K562 (cell line): ENCODE measurements around the gene SHB. TPM values are rescaled to one million over a fixed set of nuclear protein-coding genes. Genes with fewer than 3 reads are reported as not detected.

Experiments
- ATAC-seq: fragments of 200-7000 bp; cut with Tn5 transposase; 3 replicates; pipeline ENCODE4 v1.9.1; 2020; ENCODE audit warnings: moderate library complexity
- BruUV-seq: library from RNA; stranded (reverse); fragments of 400-500 nt; replicated peaks from 2 replicates; lab custom pipeline; 2021; lab: Mats Ljungman, UMichigan
- CTCF ChIA-PET: fragments of 300-600 bp; formaldehyde crosslinking; extraction: SDS; loops from one replicate; lab custom pipeline; 2021; ENCODE audit warnings: low intra/inter-chr PET ratio; lab: Yijun Ruan, JAX
- POLR2A ChIA-PET: fragments of 300-600, 350-650 bp; sonication (Branson Sonifier 250); formaldehyde crosslinking; extraction: SDS; loops from one replicate; lab custom pipeline; 2021; ENCODE audit warnings: antibody characterized with exemption, inconsistent platforms; lab: Yijun Ruan, JAX
- DNase-seq, 4 experiments: peaks; one replicate each; pipeline versions ENCODE4 v3.0.0 to v3.0.0-alpha.2; 2011 to 2018; ENCODE audit warnings: low spot score in 3 of 4, mixed read lengths in 3 of 4; ENCODE audit errors: extremely low read depth in 1 of 4
- FAIRE-seq: peaks from 2 replicates; lab custom pipeline; 2011; peaks lifted over from hg19 to GRCh38; lab: Jason Lieb, UNC
- H2AFZ ChIP-seq: 2 replicates; pipeline ENCODE4 v1.6.0; 2011; ENCODE audit warnings: low read depth, low read length, control low read depth, inconsistent platforms
- H3K27ac ChIP-seq: fragments of 200-600 bp; 3 replicates; pipeline ENCODE4 v1.8.0; 2011; ENCODE audit warnings: low read depth, mild to moderate bottlenecking, control low read depth, inconsistent platforms, low read length, moderate library complexity, mixed read lengths; ENCODE audit errors: extremely low read depth
- H3K27me3 ChIP-seq, 2 experiments: fragments of 300-600 bp in 1 of 2; 2 replicates in 1 of 2; 3 replicates in 1 of 2; pipeline versions ENCODE4 v1.6.0 to v1.8.0; 2011; ENCODE audit warnings: inconsistent platforms in 2 of 2, low read length in 2 of 2, mild to moderate bottlenecking in 1 of 2, mixed read lengths in 1 of 2, moderate library complexity in 1 of 2; ENCODE audit not compliant: control insufficient read depth in 2 of 2, insufficient read depth in 2 of 2
- H3K36me3 ChIP-seq: fragments of 300-600 bp; 3 replicates; pipeline ENCODE4 v1.8.0; 2011; ENCODE audit warnings: mild to moderate bottlenecking, low read length, inconsistent platforms; ENCODE audit not compliant: control insufficient read depth, insufficient read depth
- H3K4me1 ChIP-seq, 2 experiments: fragments of 200-600 bp in 1 of 2; replicated peaks in 1 of 2; 2 replicates in 1 of 2; 3 replicates in 1 of 2; pipeline versions ENCODE4 v1.5.1 to v1.8.0; 2011; ENCODE audit warnings: inconsistent platforms in 2 of 2, low read length in 2 of 2, mild to moderate bottlenecking in 1 of 2, mixed read lengths in 1 of 2, moderate library complexity in 1 of 2; ENCODE audit not compliant: control insufficient read depth in 2 of 2, insufficient read depth in 2 of 2
- H3K4me2 ChIP-seq: 2 replicates; pipeline ENCODE4 v1.6.1; 2011; ENCODE audit warnings: low read length, control low read depth, inconsistent platforms, mixed read lengths; ENCODE audit not compliant: insufficient read depth
- H3K4me3 ChIP-seq: fragments of 200-600 bp; sonication (generic), shearing (Covaris generic); 2 replicates; pipeline ENCODE4 v1.5.1; 2016; ENCODE audit warnings: control low read depth, inconsistent platforms
- H3K79me2 ChIP-seq: fragments of 200-600 bp; 3 replicates; pipeline ENCODE4 v1.8.0; 2011; ENCODE audit warnings: low read length, inconsistent platforms; ENCODE audit not compliant: control insufficient read depth, insufficient read depth
- H3K9ac ChIP-seq, 2 experiments: 2 replicates each; pipeline versions ENCODE4 v1.6.0 to v1.6.1; 2011; ENCODE audit warnings: low read depth in 2 of 2, low read length in 2 of 2, control low read depth in 1 of 2, inconsistent platforms in 1 of 2, mild to moderate bottlenecking in 1 of 2, mixed read lengths in 1 of 2; ENCODE audit not compliant: insufficient read depth in 1 of 2
- H3K9me1 ChIP-seq: one replicate; pipeline ENCODE4 v1.6.0; 2011; ENCODE audit warnings: inconsistent platforms, mild to moderate bottlenecking, low read length, moderate library complexity; ENCODE audit not compliant: control insufficient read depth, insufficient read depth
- H3K9me3 ChIP-seq: replicated peaks from 2 replicates; pipeline ENCODE4 v1.5.1; 2011; ENCODE audit warnings: low read depth, low read length, inconsistent platforms; ENCODE audit not compliant: control insufficient read depth, insufficient read depth
- H4K20me1 ChIP-seq: replicated peaks from 2 replicates; pipeline ENCODE4 v1.6.1; 2011; ENCODE audit warnings: low read length, inconsistent platforms, mixed read lengths; ENCODE audit not compliant: control insufficient read depth, insufficient read depth
- CBFA2T2 ChIP-seq: fragments of 450-650 bp; conservative IDR thresholded peaks from 2 replicates; pipeline ENCODE4 v1.6.1; 2017; ENCODE audit warnings: mild to moderate bottlenecking
- CEBPB ChIP-seq: fragments of 450-650 bp; IDR thresholded peaks from 2 replicates; pipeline ENCODE4 v1.6.1; 2016; ENCODE audit warnings: missing genetic modification characterization, missing compliant biosample characterization
- FOXK2 ChIP-seq, 2 experiments: fragments of 450-650 bp; IDR thresholded peaks in 1 of 2; conservative IDR thresholded peaks in 1 of 2; 2 replicates each; pipeline ENCODE4 v1.6.1; 2016; ENCODE audit warnings: low read depth in 2 of 2, mild to moderate bottlenecking in 1 of 2
- GATA2 ChIP-seq: sonication (generic); formaldehyde crosslinking; IDR thresholded peaks from 2 replicates; pipeline ENCODE4 v1.4.0; 2020; ENCODE audit warnings: mild to moderate bottlenecking, missing genetic modification reagents
- JUND ChIP-seq, 2 experiments: IDR thresholded peaks; 2 replicates in 1 of 2; 3 replicates in 1 of 2; pipeline ENCODE4 v1.6.1; 2011; ENCODE audit warnings: borderline replicate concordance in 2 of 2, low read depth in 2 of 2, low read length in 2 of 2, improper control_type of control experiment in 1 of 2, missing biosample characterization in 1 of 2, missing genetic modification characterization in 1 of 2, missing genetic modification reagents in 1 of 2
- L3MBTL2 ChIP-seq: fragments of 450-650 bp; IDR thresholded peaks from 2 replicates; pipeline ENCODE4 v1.6.1; 2016; ENCODE audit warnings: mild to moderate bottlenecking, moderate library complexity
- MCM5 ChIP-seq: fragments of 450-650 bp; IDR thresholded peaks from 2 replicates; pipeline ENCODE4 v1.6.1; 2016; ENCODE audit warnings: low read depth
- NRF1 ChIP-seq, 2 experiments: fragments of 450-650 bp; IDR thresholded peaks in 1 of 2; conservative IDR thresholded peaks in 1 of 2; 2 replicates each; pipeline ENCODE4 v1.6.1; 2014; ENCODE audit warnings: mild to moderate bottlenecking in 2 of 2
- RAD51 ChIP-seq: fragments of 450-650 bp; IDR thresholded peaks from 2 replicates; pipeline ENCODE4 v1.7.1; 2016; ENCODE audit warnings: low read depth, mild to moderate bottlenecking, borderline replicate concordance
- RBM14 ChIP-seq: fragments of 200-400 bp; formaldehyde crosslinking; IDR thresholded peaks from 2 replicates; pipeline ENCODE4 v1.6.1; 2018; ENCODE audit warnings: low read depth, mild to moderate bottlenecking, low read length, moderate library complexity, borderline replicate concordance; ENCODE audit not compliant: insufficient read depth
- SMC3 ChIP-seq: conservative IDR thresholded peaks from 2 replicates; pipeline ENCODE4 v1.6.1; 2011; ENCODE audit warnings: low read depth, low read length, improper control_type of control experiment; ENCODE audit not compliant: insufficient read depth
- SOX6 ChIP-seq: fragments of 450-650 bp; IDR thresholded peaks from 2 replicates; pipeline ENCODE4 v1.6.1; 2014; ENCODE audit warnings: mild to moderate bottlenecking
- TEAD4 ChIP-seq, 2 experiments: sonication (generic) in 1 of 2; formaldehyde crosslinking in 1 of 2; IDR thresholded peaks; 2 replicates each; pipeline versions ENCODE4 v1.6.1 to v1.8.0; 2012 to 2022; ENCODE audit warnings: borderline replicate concordance in 1 of 2, inconsistent platforms in 1 of 2, low read length in 1 of 2, mild to moderate bottlenecking in 1 of 2, missing genetic modification reagents in 1 of 2
- ZNF584 ChIP-seq: fragments of 200-800 bp; sonication (Bioruptor generic); IDR thresholded peaks from 2 replicates; pipeline ENCODE4 v1.6.1; 2016; ENCODE audit warnings: low read depth, mild to moderate bottlenecking, missing genetic modification characterization, missing compliant biosample characterization
- WGBS: fragments of 100-300 bp; shearing (Covaris generic); methylation state at CpG from one replicate; pipeline ENCODE4 v1.1.6; 2016; ENCODE audit warnings: low coverage, mixed read lengths; ENCODE audit not compliant: insufficient coverage; ENCODE audit errors: missing lambda C conversion rate; 5-methylcytosine and 5-hydroxymethylcytosine counted together
- in situ Hi-C: fragments of 300-500 bp; cut with MboI; formaldehyde crosslinking; loops from 4 replicates; pipeline ENCODE4 v1.15.0; 2018; ENCODE audit warnings: inconsistent platforms, mixed read lengths
- intact Hi-C: fragments of 100-400 bp; cut with micrococcal nuclease; formaldehyde crosslinking; loops from 2 replicates; pipeline ENCODE4 v1.14.2; 2022
- polyA plus RNA-seq, 8 experiments: library from polyadenylated mRNA; depleted of rRNA in 4 of 8; stranded (reverse) in 5 of 8; unstranded in 3 of 8; fragments of >200 nt; fragmentation: Nextera tagmentation in 2 of 8; fragmentation: Illumina TruSeq in 1 of 8; extraction: Ambion mirVana in 2 of 8; extraction: Trizol in 1 of 8; gene quantifications; 2 replicates each; pipeline versions ENCODE4 v1.2.1 to v1.2.3, GENCODE V29; 2011 to 2014; ENCODE audit warnings: inconsistent platforms in 1 of 8, missing spikeins in 1 of 8
- total RNA-seq, 7 experiments: library from RNA; depleted of rRNA in 6 of 7; stranded (reverse); fragments of >200 nt in 6 of 7; fragmentation: Illumina TruSeq in 2 of 7; extraction: Trizol in 2 of 7; gene quantifications; 2 replicates each; pipeline versions ENCODE4 v1.2.1 to v1.2.3, GENCODE V29; 2011 to 2021; ENCODE audit warnings: low replicate concordance in 1 of 7
- TF ChIP-seq, protein P1 (sequence below), 2 experiments: IDR thresholded peaks; 2 replicates each; pipeline ENCODE4 v1.6.1; 2012; ENCODE audit warnings: improper control_type of control experiment in 2 of 2, low read depth in 2 of 2, low read length in 2 of 2, borderline replicate concordance in 1 of 2
- TF ChIP-seq, protein P2 (sequence below): IDR thresholded peaks from 2 replicates; pipeline ENCODE4 v1.6.1; 2012; ENCODE audit warnings: low read depth, low read length, improper control_type of control experiment, borderline replicate concordance

Gene SHB
- total and polyA plus RNA-seq, 9 of the 15 experiments (the other 6 are each of a cell fraction or from before 2014, with no cell fraction given): 0.78 to 16.0 (median 5.3) TPM

DNA sequence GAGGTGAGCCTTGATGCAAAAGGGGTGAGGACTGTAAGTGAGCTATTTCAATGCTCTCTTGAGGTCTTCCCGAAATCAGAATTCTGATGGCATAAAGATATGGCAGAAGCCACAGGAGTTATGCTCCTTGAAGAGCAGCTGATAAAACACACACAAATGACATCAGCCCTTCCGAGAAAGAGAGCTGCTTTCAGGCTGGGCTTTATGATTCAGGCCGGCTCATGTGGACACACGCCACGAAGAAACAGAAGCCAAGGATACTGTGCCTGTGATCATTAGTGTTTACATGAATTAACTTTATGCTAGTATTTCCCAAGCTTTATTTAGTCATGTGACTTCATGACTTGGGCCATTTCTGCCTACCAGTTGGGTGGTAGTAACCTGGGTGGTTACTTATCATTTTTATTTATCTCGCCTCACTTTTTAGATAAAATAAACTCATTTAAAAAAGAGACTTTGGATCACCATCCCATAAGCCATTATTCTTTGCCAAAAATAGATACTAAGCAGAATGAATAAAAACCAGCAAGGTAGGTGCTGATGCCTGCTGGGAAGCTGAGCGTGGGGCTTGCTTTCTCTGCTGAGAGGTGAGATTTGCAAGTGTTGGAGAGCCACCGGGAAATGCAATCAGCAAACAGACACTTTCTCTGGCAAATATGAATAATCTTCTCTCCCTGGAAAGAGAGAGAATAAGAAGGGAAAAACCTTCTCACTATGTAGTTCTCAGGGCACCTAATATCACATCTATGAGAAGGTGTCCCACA is 92.1 kb downstream of the SHB start:
- Histone ChIP-seq H3K4me2 (no peak overlapping the region), H3K4me1 (peaks cover 0 to 19% of the 10 kb centered on the region in 2 experiments; a peak in 4 of 5 replicates), H3K9me1 (no peaks in the 10 kb centered on the region), H3K27me3 (no peaks in the 10 kb centered on the region), H3K27ac (no peak overlapping the region), H3K4me3 (no peak overlapping the region), H3K9ac (no peak overlapping the region), H2AFZ (no peak overlapping the region), H4K20me1 (peaks cover 14% of the 10 kb centered on the region), H3K79me2 (no peaks in the 10 kb centered on the region), H3K9me3 (no peaks in the 10 kb centered on the region), H3K36me3 (peaks cover 4% of the 10 kb centered on the region; the same call in 2 of the 3 replicates)
- in situ Hi-C loops (no loop called here), intact Hi-C loops (no loop called here)
- ATAC-seq (peak; percentile 81), DNase-seq (peak in 1 of 4 experiments; percentile 72), FAIRE-seq (peak; percentile 89)
- ChIA-PET CTCF (no interaction called here), POLR2A (interaction anchor here (0.5 to 0.7 kb wide), 3 partner anchors 8 to 63 kb away, joined by 3 read pairs; no protein-coding TSS in a partner anchor)
- BruUV-seq: no TSS peak
- WGBS: 17% methylated on average over 8 of the region's 8 CpGs
- TF ChIP-seq RBM14: no peak
- peak; percentile 35; the same call in 1 of the 2 replicates for TF ChIP-seq GATA2 (CRISPR knock-in tag)
- TF ChIP-seq CBFA2T2: peak; percentile 34
- TF ChIP-seq SMC3: no peak
- peak; percentile 77 for TF ChIP-seq L3MBTL2
- peak; percentile 62 for TF ChIP-seq TEAD4 (IDR thresholded peaks at IDR 0.05; ENCODE audit: low read length)
- no peak for TF ChIP-seq TEAD4 (CRISPR knock-in tag; IDR thresholded peaks at IDR 0.05; ENCODE audit: borderline replicate concordance)
- peak in 1 of 2 experiments; percentile 68; a peak in 3 of 4 replicates for TF ChIP-seq FOXK2 (conservative IDR thresholded peaks at IDR 0.05 in 1 of 2, IDR thresholded peaks at IDR 0.05 in 1 of 2; ENCODE audit: low read depth in 2 of 2)
- no peak for TF ChIP-seq MCM5
- no peak for TF ChIP-seq RAD51
- TF ChIP-seq JUND (IDR thresholded peaks at IDR 0.05; ENCODE audit: borderline replicate concordance, low read depth, low read length): peak; percentile 94
- peak; percentile 95 for TF ChIP-seq JUND (tag; IDR thresholded peaks at IDR 0.05; ENCODE audit: borderline replicate concordance, low read depth, low read length)
- no peak for TF ChIP-seq ZNF584 (CRISPR knock-in tag)
- TF ChIP-seq, protein P1, sequence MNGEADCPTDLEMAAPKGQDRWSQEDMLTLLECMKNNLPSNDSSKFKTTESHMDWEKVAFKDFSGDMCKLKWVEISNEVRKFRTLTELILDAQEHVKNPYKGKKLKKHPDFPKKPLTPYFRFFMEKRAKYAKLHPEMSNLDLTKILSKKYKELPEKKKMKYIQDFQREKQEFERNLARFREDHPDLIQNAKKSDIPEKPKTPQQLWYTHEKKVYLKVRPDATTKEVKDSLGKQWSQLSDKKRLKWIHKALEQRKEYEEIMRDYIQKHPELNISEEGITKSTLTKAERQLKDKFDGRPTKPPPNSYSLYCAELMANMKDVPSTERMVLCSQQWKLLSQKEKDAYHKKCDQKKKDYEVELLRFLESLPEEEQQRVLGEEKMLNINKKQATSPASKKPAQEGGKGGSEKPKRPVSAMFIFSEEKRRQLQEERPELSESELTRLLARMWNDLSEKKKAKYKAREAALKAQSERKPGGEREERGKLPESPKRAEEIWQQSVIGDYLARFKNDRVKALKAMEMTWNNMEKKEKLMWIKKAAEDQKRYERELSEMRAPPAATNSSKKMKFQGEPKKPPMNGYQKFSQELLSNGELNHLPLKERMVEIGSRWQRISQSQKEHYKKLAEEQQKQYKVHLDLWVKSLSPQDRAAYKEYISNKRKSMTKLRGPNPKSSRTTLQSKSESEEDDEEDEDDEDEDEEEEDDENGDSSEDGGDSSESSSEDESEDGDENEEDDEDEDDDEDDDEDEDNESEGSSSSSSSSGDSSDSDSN (IDR thresholded peaks at IDR 0.05; ENCODE audit: borderline replicate concordance in 1 of 2, low read depth in 2 of 2, low read length in 2 of 2): peak; percentile 87 to 94; a peak in 3 of 4 replicates
- TF ChIP-seq CEBPB (tag): no peak
- TF ChIP-seq, protein P2, sequence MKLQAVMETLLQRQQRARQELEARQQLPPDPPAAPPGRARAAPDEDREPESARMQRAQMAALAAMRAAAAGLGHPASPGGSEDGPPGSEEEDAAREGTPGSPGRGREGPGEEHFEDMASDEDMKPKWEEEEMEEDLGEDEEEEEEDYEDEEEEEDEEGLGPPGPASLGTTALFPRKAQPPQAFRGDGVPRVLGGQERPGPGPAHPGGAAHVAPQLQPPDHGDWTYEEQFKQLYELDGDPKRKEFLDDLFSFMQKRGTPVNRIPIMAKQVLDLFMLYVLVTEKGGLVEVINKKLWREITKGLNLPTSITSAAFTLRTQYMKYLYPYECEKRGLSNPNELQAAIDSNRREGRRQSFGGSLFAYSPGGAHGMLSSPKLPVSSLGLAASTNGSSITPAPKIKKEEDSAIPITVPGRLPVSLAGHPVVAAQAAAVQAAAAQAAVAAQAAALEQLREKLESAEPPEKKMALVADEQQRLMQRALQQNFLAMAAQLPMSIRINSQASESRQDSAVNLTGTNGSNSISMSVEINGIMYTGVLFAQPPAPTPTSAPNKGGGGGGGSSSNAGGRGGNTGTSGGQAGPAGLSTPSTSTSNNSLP: 0 out of 2 replicates have a peak, but pooled peaks have one; percentile 25
- no peak for TF ChIP-seq NRF1 (conservative IDR thresholded peaks at IDR 0.05 in 1 of 2, IDR thresholded peaks at IDR 0.05 in 1 of 2)
- TF ChIP-seq SOX6: peak; percentile 32; the same call in 1 of the 2 replicates
